ENCODE data around the gene OST4.

Gene OST4

DNA sequence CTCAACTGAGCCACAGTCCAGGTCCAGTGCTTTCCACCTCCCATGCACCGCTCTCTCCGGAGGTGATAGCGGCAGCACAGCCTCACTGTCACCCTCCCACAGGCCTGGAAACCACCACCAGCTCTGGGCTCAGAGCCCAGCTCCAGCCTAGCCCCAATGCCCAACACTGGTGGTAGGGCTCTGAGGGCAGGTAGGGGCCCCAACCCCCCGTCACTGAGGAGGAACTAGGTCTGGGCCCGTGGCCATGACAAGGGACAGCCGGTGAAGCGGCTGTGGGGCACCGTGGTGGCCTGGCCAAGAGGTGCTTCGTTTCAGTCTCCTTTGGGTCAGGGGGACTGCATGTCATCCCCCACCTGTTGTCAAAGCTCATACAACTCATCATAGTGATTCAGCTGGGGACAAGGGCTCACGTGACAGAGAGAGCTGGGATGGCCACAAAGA is 44.2 kb downstream of the OST4 start:
- no peak for DNase-seq (ENCODE audit: low read depth)
- H3K9ac ChIP-seq (ENCODE audit: low read length) = no peak overlapping the region
- peaks cover 15% of the 10 kb centered on the region for H3K4me1 ChIP-seq (ENCODE audit: control insufficient read depth, insufficient read depth, low read length)
- no peak overlapping the region for H3K4me3 ChIP-seq (ENCODE audit: low read length)
- peaks cover 52% of the 10 kb centered on the region for H3K36me3 ChIP-seq (ENCODE audit: control insufficient read depth, insufficient read depth, low read length, severe bottlenecking)
- no peaks in the 10 kb centered on the region for H3K27me3 ChIP-seq (replicated peaks; ENCODE audit: control insufficient read depth, insufficient read depth, low read length)
- H3K9me3 ChIP-seq (ENCODE audit: control insufficient read depth, low read length) = no peaks in the 10 kb centered on the region

DNA sequence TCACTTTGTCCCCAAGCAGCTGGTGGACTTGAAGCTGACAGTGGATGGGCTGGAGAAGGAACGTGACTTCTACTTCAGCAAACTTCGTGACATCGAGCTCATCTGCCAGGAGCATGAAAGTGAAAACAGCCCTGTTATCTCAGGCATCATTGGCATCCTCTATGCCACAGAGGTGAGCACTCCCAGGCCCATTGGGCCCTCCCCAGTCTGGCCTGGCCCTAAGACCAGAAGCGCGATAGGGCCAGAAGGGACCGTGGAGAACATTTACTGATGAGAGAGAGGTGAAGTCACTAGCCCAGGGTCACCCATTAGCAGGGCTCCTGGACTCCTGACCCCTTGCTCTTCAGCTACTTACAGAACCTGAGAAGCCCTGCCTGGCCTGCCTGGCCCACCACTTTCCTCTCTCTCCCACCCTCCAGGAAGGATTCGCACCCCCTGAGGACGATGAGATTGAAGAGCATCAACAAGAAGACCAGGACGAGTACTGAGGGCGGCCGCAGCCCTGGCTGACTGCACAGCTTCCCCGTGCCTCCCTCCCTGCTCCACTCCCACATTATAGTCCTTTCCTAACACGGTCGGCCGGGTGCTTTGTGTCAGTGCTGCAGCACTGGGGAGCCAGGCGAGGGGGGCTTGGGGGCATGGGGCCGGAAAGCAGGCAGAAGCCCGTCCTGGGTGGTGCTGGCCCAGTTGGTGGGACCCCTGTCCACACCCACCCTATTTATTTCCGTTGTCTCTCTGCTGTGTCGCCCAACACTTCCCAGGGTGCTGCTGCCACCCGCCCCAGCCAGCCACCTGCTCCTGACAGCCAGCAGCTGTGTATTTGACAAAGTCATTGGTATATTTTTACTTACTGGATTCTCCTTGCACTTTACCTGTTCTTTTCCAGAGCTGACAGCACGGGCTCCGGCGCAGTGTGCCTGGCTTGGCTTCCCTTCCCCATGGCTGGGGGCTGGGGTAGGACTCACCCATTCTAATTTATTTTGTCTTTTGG is 45.3 kb downstream of the OST4 start:
- H3K9ac ChIP-seq (ENCODE audit: low read length) = no peak overlapping the region
- H3K36me3 ChIP-seq (ENCODE audit: control insufficient read depth, insufficient read depth, low read length, severe bottlenecking) = peaks cover 55% of the 10 kb centered on the region
- no peak for DNase-seq (ENCODE audit: low read depth)
- no peaks in the 10 kb centered on the region for H3K27me3 ChIP-seq (replicated peaks; ENCODE audit: control insufficient read depth, insufficient read depth, low read length)
- no peaks in the 10 kb centered on the region for H3K9me3 ChIP-seq (ENCODE audit: control insufficient read depth, low read length)
- peaks cover 19% of the 10 kb centered on the region for H3K4me1 ChIP-seq (ENCODE audit: control insufficient read depth, insufficient read depth, low read length)
- no peak overlapping the region for H3K4me3 ChIP-seq (ENCODE audit: low read length)

DNA sequence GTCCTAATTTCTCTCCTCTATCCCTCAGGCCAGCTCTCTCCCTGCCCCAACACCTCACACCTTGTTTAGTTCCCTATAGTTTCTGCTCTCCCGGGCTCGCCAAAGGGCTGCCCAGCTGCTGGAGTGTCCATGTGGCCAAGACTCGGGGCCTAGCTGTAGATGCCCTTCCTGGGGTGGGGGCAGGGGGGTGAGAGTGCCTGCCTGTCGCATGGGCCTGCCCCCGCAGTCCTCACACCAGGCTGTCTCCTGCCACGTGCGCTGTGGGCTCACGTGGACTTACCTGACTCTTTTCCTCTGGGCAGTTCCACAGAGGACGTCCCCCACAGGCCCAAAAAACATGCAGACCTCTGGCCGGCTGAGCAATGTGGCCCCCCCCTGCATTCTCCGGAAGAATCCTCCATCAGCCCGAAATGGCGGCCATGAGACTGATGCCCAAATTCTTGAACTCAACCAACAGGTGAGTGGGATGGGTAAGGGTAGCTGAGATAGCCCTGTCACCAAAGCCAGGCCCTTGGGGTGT is 46.1 kb downstream of the OST4 start:
- Histone ChIP-seq H3K27me3 (replicated peaks; ENCODE audit: control insufficient read depth, insufficient read depth, low read length) (no peaks in the 10 kb centered on the region), H3K4me1 (ENCODE audit: control insufficient read depth, insufficient read depth, low read length) (peaks cover 25% of the 10 kb centered on the region), H3K9me3 (ENCODE audit: control insufficient read depth, low read length) (no peaks in the 10 kb centered on the region), H3K36me3 (ENCODE audit: control insufficient read depth, insufficient read depth, low read length, severe bottlenecking) (peaks cover 53% of the 10 kb centered on the region), H3K9ac (ENCODE audit: low read length) (no peak overlapping the region), H3K4me3 (ENCODE audit: low read length) (no peak overlapping the region)
- DNase-seq (ENCODE audit: low read depth) = no peak

- Histone ChIP-seq H3K27me3 (replicated peaks; ENCODE audit: control insufficient read depth, insufficient read depth, low read length) (no peaks in the 10 kb centered on the region), H3K9me3 (ENCODE audit: control insufficient read depth, low read length) (no peaks in the 10 kb centered on the region), H3K4me1 (ENCODE audit: control insufficient read depth, insufficient read depth, low read length) (peaks cover 26% of the 10 kb centered on the region), H3K4me3 (ENCODE audit: low read length) (no peak overlapping the region), H3K36me3 (ENCODE audit: control insufficient read depth, insufficient read depth, low read length, severe bottlenecking) (peaks cover 53% of the 10 kb centered on the region), H3K9ac (ENCODE audit: low read length) (no peak overlapping the region)
- no peak for DNase-seq (ENCODE audit: low read depth)
Observed at GRCh38 chr2:27024812-27025211, 46.6 kb downstream of the OST4 start.

- H3K9me3 ChIP-seq (ENCODE audit: control insufficient read depth, low read length) = no peaks in the 10 kb centered on the region
- peaks cover 32% of the 10 kb centered on the region for H3K4me1 ChIP-seq (ENCODE audit: control insufficient read depth, insufficient read depth, low read length)
- DNase-seq (ENCODE audit: low read depth) = no peak
- H3K9ac ChIP-seq (ENCODE audit: low read length) = no peak overlapping the region
- peaks cover 53% of the 10 kb centered on the region for H3K36me3 ChIP-seq (ENCODE audit: control insufficient read depth, insufficient read depth, low read length, severe bottlenecking)
- H3K27me3 ChIP-seq (replicated peaks; ENCODE audit: control insufficient read depth, insufficient read depth, low read length) = no peaks in the 10 kb centered on the region
- no peak overlapping the region for H3K4me3 ChIP-seq (ENCODE audit: low read length)
Observed at GRCh38 chr2:27024188-27024587, 47.3 kb downstream of the OST4 start.

- Histone ChIP-seq H3K9ac (ENCODE audit: low read length) (no peak overlapping the region), H3K4me3 (ENCODE audit: low read length) (no peak overlapping the region), H3K27me3 (replicated peaks; ENCODE audit: control insufficient read depth, insufficient read depth, low read length) (no peaks in the 10 kb centered on the region), H3K9me3 (ENCODE audit: control insufficient read depth, low read length) (no peaks in the 10 kb centered on the region), H3K36me3 (ENCODE audit: control insufficient read depth, insufficient read depth, low read length, severe bottlenecking) (peaks cover 51% of the 10 kb centered on the region), H3K4me1 (ENCODE audit: control insufficient read depth, insufficient read depth, low read length) (peaks cover 32% of the 10 kb centered on the region)
- DNase-seq (ENCODE audit: low read depth) = no peak
Observed at GRCh38 chr2:27023740-27024139, 47.7 kb downstream of the OST4 start.

DNA sequence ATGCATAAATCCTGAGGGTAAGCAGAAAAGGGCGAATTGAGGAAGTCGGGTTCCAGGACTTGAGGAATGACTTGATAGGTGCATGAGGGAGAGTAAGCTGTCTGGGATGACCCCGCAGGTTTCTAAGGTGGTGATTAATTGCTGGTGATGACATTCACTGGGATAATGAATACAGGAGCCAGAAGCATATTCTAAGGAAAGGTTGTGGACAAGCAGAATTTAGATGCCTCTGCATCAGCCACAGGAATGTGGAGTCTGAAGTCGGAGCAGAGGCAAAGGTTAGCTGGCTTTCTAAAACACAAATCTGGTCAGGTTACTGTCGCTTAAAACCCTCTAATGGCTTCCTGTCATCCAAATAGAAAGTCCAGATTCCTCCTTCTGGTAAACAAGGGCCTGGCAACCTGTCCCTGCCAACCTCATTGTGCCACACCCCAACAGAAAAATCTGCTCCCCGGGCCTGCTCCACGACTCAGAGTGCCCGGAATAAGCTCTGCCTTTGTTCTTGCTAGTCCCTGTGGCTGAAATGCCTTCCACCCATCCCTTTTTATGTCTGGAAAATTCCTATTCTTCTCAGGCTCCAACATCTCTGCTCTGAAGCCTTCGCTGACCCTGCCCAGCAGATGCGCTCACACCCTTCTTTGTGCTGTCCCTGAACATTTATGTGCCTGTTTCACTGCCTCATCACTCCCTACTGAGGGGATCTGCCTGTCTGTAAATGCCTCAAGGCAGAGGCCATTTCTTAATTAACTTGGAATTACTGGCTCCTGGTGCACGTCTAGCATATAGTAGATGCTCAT is 50.0 kb downstream of the OST4 start:
- Histone ChIP-seq H3K27me3 (replicated peaks; ENCODE audit: control insufficient read depth, insufficient read depth, low read length) (no peaks in the 10 kb centered on the region), H3K4me1 (ENCODE audit: control insufficient read depth, insufficient read depth, low read length) (peaks cover 54% of the 10 kb centered on the region), H3K9ac (ENCODE audit: low read length) (peak overlapping the region; percentile 58), H3K9me3 (ENCODE audit: control insufficient read depth, low read length) (no peaks in the 10 kb centered on the region), H3K4me3 (ENCODE audit: low read length) (no peak overlapping the region), H3K36me3 (ENCODE audit: control insufficient read depth, insufficient read depth, low read length, severe bottlenecking) (peaks cover 43% of the 10 kb centered on the region)
- DNase-seq (ENCODE audit: low read depth) = no peak

All from adipocyte (in vitro differentiated cells).